Upper lobe of left lung (tissue), 6 donors: ENCODE results near the gene STK39. TPM values are rescaled to one million over a fixed set of nuclear protein-coding genes. Genes with fewer than 3 reads are reported as not detected.

Experiments
- ATAC-seq, 2 donors: fragments of 200-7000 bp; cut with Tn5 transposase; one replicate each; pipeline ENCODE4 v1.9.1; 2022; ENCODE audit warnings: mild to moderate bottlenecking in 2 of 2, moderate library complexity in 2 of 2; ENCODE audit not compliant: low FRiP score in 2 of 2
- DNase-seq, 2 donors: peaks; one replicate each; pipeline ENCODE4 v3.0.0-alpha.2; 2019 to 2020
- H3K27ac ChIP-seq, 4 donors: fragments of 200-600 bp; sonication (generic); one replicate each; pipeline ENCODE4 v1.5.1; 2016 to 2019
- H3K27me3 ChIP-seq, 4 donors: fragments of 200-600 bp; sonication (generic); one replicate each; pipeline ENCODE4 v1.5.1; 2017 to 2019
- H3K36me3 ChIP-seq, 4 donors: fragments of 200-600 bp; sonication (generic); one replicate each; pipeline ENCODE4 v1.5.1; 2016 to 2019
- H3K4me1 ChIP-seq, 4 donors: fragments of 200-600 bp; sonication (generic); one replicate each; pipeline ENCODE4 v1.5.1; 2018 to 2019
- H3K4me3 ChIP-seq, 4 donors: fragments of 200-600 bp; sonication (generic); one replicate each; pipeline ENCODE4 v1.5.1; 2017 to 2019; ENCODE audit warnings: mild to moderate bottlenecking in 2 of 4, moderate library complexity in 1 of 4
- H3K9me3 ChIP-seq, 4 donors: fragments of 200-600 bp; sonication (generic); one replicate each; pipeline ENCODE4 v1.5.1; 2018 to 2019
- EP300 ChIP-seq, 4 donors: sonication (generic); formaldehyde crosslinking; IDR thresholded peaks; one replicate each; pipeline ENCODE4 v1.5.1; 2017; ENCODE audit warnings: antibody characterized with exemption in 4 of 4, control low read depth in 2 of 4
- POLR2A ChIP-seq, 4 donors: fragments of 450-650 bp; IDR thresholded peaks; one replicate each; pipeline ENCODE4 v1.5.1; 2016 to 2017; ENCODE audit warnings: antibody characterized with exemption in 4 of 4, mild to moderate bottlenecking in 2 of 4
- POLR2AphosphoS5 ChIP-seq, 2 donors: sonication (generic); formaldehyde crosslinking; IDR thresholded peaks; one replicate each; pipeline ENCODE4 v1.5.1; 2017; ENCODE audit warnings: antibody characterized with exemption in 2 of 2
- WGBS, 2 donors: methylation state at CpG; one replicate each; pipeline ENCODE4 v1.1.5; 2017 to 2018; 5-methylcytosine and 5-hydroxymethylcytosine counted together
- total RNA-seq, 6 donors: library from RNA; depleted of rRNA in 4 of 6; stranded (reverse); fragments of >200 nt in 4 of 6; gene quantifications; one replicate each; pipeline versions ENCODE4 v1.1.0 to v1.2.1, GENCODE V29; 2016 to 2021
- TF ChIP-seq, protein P1 (sequence below), 6 experiments: fragments of 450-650 bp in 4 of 6; fragments of 200-600 bp in 2 of 6; sonication (generic) in 2 of 6; IDR thresholded peaks; one replicate each; pipeline ENCODE4 v1.5.1; 2016 to 2019; ENCODE audit warnings: antibody characterized with exemption in 6 of 6
- donor health status: DM: no; HTN: no; CAD: no; lungs with moderate emphysema.
- donor health status: DM: no; HTN: yes; CAD: no; lungs with severe emphysema.

STK39 gene
- total RNA-seq, 6 donors from 2014 or later = 7.9 to 18.8 (median 12.1) TPM

DNA sequence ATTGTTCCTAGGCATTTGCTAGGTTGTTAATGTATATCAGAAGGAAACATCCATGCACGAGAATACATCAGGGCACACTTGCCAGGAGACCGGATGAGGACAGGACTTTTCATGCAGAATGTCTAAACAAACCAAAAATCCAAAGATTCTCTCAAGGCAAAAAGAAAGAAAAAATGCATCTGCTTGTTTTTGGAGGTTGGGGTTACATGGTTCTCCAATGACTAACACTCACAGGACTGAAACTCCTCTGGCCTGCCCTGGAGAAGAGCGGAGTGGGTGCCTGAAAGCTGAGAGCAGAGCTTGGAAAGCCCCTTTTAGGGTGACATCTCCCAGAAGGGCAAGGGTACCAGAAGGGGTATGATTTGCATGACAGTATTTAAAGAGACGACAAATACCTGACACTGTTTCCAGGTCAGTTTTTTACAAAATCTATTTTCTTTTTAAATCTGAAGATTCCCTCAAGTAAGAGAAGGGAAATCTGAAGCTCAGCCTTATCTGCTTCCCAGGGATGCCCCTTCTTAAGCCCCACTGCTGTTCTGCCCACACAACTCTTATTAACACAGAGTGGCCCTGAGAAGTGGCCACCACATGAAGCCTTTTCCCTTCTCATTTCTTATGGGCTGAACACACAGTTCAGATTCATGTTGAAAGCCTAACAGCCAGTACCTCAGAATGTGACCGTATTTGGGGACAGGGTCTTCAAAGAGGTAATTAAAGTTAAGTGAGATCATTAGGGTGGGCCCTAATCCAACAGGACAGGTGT lies 216.4 kb downstream of the STK39 start:
- DNase-seq (no peak), ATAC-seq (no peak)
- WGBS, 2 donors = 89 to 93% methylated on average over 5 of the region's 5 CpGs
- TF ChIP-seq POLR2AphosphoS5 (IDR thresholded peaks at IDR 0.05) (no peak), EP300 (IDR thresholded peaks at IDR 0.05) (no peak), POLR2A (IDR thresholded peaks at IDR 0.05) (no peak)
- TF ChIP-seq, protein P1, sequence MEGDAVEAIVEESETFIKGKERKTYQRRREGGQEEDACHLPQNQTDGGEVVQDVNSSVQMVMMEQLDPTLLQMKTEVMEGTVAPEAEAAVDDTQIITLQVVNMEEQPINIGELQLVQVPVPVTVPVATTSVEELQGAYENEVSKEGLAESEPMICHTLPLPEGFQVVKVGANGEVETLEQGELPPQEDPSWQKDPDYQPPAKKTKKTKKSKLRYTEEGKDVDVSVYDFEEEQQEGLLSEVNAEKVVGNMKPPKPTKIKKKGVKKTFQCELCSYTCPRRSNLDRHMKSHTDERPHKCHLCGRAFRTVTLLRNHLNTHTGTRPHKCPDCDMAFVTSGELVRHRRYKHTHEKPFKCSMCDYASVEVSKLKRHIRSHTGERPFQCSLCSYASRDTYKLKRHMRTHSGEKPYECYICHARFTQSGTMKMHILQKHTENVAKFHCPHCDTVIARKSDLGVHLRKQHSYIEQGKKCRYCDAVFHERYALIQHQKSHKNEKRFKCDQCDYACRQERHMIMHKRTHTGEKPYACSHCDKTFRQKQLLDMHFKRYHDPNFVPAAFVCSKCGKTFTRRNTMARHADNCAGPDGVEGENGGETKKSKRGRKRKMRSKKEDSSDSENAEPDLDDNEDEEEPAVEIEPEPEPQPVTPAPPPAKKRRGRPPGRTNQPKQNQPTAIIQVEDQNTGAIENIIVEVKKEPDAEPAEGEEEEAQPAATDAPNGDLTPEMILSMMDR (IDR thresholded peaks at IDR 0.05) = no peak
- Histone ChIP-seq H3K36me3 (no peaks in the 10 kb centered on the region), H3K4me1 (no peaks in the 10 kb centered on the region), H3K9me3 (no peaks in the 10 kb centered on the region), H3K27ac (no peak overlapping the region), H3K27me3 (no peaks in the 10 kb centered on the region), H3K4me3 (no peak overlapping the region)

DNA sequence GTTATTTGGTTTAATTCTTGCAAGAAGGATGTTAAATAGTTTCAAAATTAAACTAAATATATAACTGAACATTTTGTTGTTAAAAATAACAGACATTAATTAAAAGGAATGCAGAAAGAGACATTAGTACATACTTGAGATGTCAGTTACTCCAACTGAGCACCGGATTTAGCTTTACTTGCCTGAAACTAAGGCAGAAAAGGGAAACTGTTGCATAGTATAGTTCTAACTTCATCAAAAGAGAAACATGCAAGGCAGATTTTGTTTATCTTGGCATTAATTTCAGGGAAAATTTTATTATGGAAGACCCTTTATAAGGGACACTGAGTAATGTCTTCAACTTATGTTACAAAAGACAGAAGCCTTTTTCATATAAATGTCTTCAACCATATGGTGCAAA lies 218.3 kb downstream of the STK39 start:
- H3K9me3 ChIP-seq = no peaks in the 10 kb centered on the region
- 74 to 79% methylated on average over 1 of the region's 1 CpG for WGBS, 2 donors
- H3K27ac ChIP-seq = no peak overlapping the region
- H3K36me3 ChIP-seq = peaks cover 0 to 3% (median 0%) of the 10 kb centered on the region in 4 donors
- DNase-seq = no peak
- H3K4me1 ChIP-seq = no peaks in the 10 kb centered on the region
- no peaks in the 10 kb centered on the region for H3K27me3 ChIP-seq
- no peak for ATAC-seq
- TF ChIP-seq POLR2A (IDR thresholded peaks at IDR 0.05) (no peak), POLR2AphosphoS5 (IDR thresholded peaks at IDR 0.05) (no peak)
- H3K4me3 ChIP-seq = no peak overlapping the region

DNA sequence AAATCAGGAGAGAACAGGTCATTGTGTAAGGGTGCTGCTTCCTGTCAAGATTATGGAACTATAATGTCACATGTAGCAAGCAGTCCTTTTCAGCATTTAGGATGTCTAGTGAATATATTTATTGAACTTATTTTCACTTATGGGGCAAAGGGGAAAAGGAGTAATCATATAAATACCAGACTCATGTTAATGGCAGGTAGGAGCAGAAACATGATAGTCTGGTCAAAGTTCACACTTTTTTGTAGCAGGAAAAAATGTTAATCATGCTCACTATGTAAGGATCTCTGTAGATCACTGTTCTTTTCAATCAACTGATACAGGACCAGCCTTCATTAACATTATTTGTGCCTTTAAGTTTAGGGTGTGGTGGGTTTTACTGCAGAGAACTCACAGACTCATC lies 219.0 kb downstream of the STK39 start:
- H3K27me3 ChIP-seq = no peaks in the 10 kb centered on the region
- ATAC-seq = no peak
- DNase-seq = no peak

DNA sequence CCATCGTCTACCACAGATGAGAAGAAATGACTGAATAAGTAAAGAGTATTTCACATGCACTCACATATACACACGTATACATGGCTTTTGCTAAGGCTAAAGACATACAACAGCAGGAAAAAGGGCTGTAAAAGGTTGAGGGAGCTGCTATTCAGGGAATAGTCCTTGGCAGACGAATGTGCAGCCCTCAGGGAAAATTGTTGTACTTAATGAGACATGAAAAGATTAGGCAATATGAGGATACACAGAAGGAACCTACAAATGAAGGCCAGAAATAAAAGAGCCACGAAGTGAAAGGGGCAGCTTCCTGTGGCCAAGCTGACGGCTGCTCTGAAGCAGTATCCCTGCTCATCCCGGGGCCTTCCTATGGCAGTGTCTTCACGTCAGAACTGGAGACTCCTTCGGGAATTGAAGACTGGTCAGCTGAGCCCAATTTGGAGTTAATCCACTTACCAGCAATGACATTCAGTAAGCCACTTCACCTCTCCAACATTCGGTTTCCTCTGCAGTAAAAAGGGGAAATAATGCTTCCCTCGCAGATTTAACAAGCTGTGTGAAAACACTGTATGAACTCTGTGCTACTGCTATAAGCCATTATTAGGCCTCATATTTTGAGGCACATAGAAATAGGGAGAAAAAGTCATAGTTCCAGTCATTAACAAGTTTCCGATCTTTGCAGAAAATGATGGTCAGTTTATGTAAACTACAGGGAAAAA lies 221.8 kb downstream of the STK39 start:
- TF ChIP-seq EP300 (IDR thresholded peaks at IDR 0.05) (no peak), POLR2AphosphoS5 (IDR thresholded peaks at IDR 0.05) (no peak), POLR2A (IDR thresholded peaks at IDR 0.05) (no peak)
- DNase-seq (no peak), ATAC-seq (peak in 1 of 2 donors; percentile 38)
- H3K36me3 ChIP-seq = peaks cover 0 to 3% (median 0%) of the 10 kb centered on the region in 4 donors
- H3K4me1 ChIP-seq = no peaks in the 10 kb centered on the region
- H3K4me3 ChIP-seq = no peak overlapping the region
- no peaks in the 10 kb centered on the region for H3K27me3 ChIP-seq
- 70 to 78% methylated on average over 11 of the region's 11 CpGs for WGBS, 2 donors
- H3K27ac ChIP-seq = no peak overlapping the region
- no peaks in the 10 kb centered on the region for H3K9me3 ChIP-seq

More for the DNA sequence above, 219.0 kb downstream of the STK39 start:
- TF ChIP-seq, protein P1 (IDR thresholded peaks at IDR 0.05) = no peak
- TF ChIP-seq EP300 (IDR thresholded peaks at IDR 0.05) = no peak
- no peak for TF ChIP-seq POLR2AphosphoS5 (IDR thresholded peaks at IDR 0.05)
- TF ChIP-seq POLR2A (IDR thresholded peaks at IDR 0.05) = no peak
- Histone ChIP-seq H3K9me3 (no peaks in the 10 kb centered on the region), H3K36me3 (peaks cover 0 to 3% (median 0%) of the 10 kb centered on the region in 4 donors), H3K27ac (no peak overlapping the region), H3K4me1 (no peaks in the 10 kb centered on the region), H3K4me3 (no peak overlapping the region)

DNA sequence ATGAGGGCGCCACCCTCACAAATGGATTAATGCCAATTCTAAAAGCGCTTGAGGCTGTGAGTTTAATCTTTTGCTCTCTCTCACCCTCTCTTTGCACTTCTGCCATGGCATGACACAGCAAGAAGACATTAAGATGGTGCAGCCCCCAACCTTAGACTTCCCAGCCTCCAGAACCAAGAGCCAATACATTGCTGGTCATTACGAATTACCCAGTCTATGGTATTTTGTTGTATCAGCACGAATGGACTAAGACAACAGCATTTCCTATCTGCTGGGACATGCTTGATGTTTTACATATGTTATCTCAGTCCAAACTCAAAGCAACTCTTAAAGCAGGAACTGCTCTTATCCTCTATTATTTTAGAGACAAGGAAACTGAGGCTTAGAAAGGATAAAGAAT lies 222.9 kb downstream of the STK39 start:
- TF ChIP-seq POLR2AphosphoS5 (IDR thresholded peaks at IDR 0.05) (no peak), POLR2A (IDR thresholded peaks at IDR 0.05) (no peak), EP300 (IDR thresholded peaks at IDR 0.05) (no peak)
- TF ChIP-seq, protein P1 (IDR thresholded peaks at IDR 0.05) = no peak
- no peak overlapping the region for H3K4me3 ChIP-seq
- DNase-seq (no peak), ATAC-seq (no peak)
- no peaks in the 10 kb centered on the region for H3K4me1 ChIP-seq
- 86 to 90% methylated on average over 4 of the region's 4 CpGs for WGBS, 2 donors
- no peaks in the 10 kb centered on the region for H3K27me3 ChIP-seq
- H3K36me3 ChIP-seq = peaks cover 0 to 3% (median 0%) of the 10 kb centered on the region in 4 donors
- no peak overlapping the region for H3K27ac ChIP-seq
- H3K9me3 ChIP-seq = no peaks in the 10 kb centered on the region
